Keratinocyte (primary cell): ENCODE data around the gene SCRG1. TPM values are rescaled to one million over a fixed set of nuclear protein-coding genes. Genes with fewer than 3 reads are reported as not detected.

Experiments used
- DNase-seq: peaks from one replicate; pipeline ENCODE4 v3.0.0-alpha.2; 2011; ENCODE audit warnings: low read depth, missing footprints, low spot score
- FAIRE-seq: peaks from 2 replicates; lab custom pipeline; 2011; peaks lifted over from hg19 to GRCh38; lab: Jason Lieb, UNC
- H2AFZ ChIP-seq: 2 replicates; pipeline ENCODE4 v1.6.0; 2012; ENCODE audit warnings: low read length, control low read depth, inconsistent platforms; ENCODE audit not compliant: control insufficient read depth
- H3K27ac ChIP-seq: 2 replicates; pipeline ENCODE4 v1.5.1; 2011; ENCODE audit warnings: low read length; ENCODE audit not compliant: control insufficient read depth, insufficient read depth
- H3K27me3 ChIP-seq: 3 replicates; pipeline ENCODE4 v1.6.0; 2011; ENCODE audit warnings: low read length; ENCODE audit not compliant: control insufficient read depth, insufficient read depth; ENCODE audit errors: extremely low read depth
- H3K36me3 ChIP-seq, 2 experiments: 2 replicates in 1 of 2; 3 replicates in 1 of 2; pipeline ENCODE4 v1.5.1; 2011; ENCODE audit warnings: low read length in 2 of 2, mild to moderate bottlenecking in 1 of 2; ENCODE audit not compliant: control insufficient read depth in 2 of 2, insufficient read depth in 2 of 2; ENCODE audit errors: extremely low read depth in 1 of 2
- H3K4me1 ChIP-seq: 3 replicates; pipeline ENCODE4 v1.5.1; 2011; ENCODE audit warnings: low read length; ENCODE audit not compliant: control insufficient read depth, insufficient read depth; ENCODE audit errors: extremely low read depth
- H3K4me2 ChIP-seq: 3 replicates; pipeline ENCODE4 v1.6.0; 2011; ENCODE audit warnings: low read depth, low read length; ENCODE audit not compliant: control insufficient read depth, insufficient read depth; ENCODE audit errors: extremely low read depth
- H3K4me3 ChIP-seq, 3 experiments: fragments of 200-600 bp in 1 of 3; sonication (generic) in 1 of 3; 2 replicates in 2 of 3; 3 replicates in 1 of 3; pipeline ENCODE4 v1.5.1; 2011 to 2016; ENCODE audit warnings: low read length in 3 of 3, mild to moderate bottlenecking in 3 of 3, control low read depth in 2 of 3, inconsistent platforms in 1 of 3, low read depth in 1 of 3, mixed read lengths in 1 of 3, mixed run types in 1 of 3, moderate library complexity in 1 of 3; ENCODE audit not compliant: control insufficient read depth in 2 of 3, insufficient read depth in 2 of 3; ENCODE audit errors: extremely low read depth in 1 of 3
- H3K79me2 ChIP-seq: 2 replicates; pipeline ENCODE4 v1.6.0; 2012; ENCODE audit warnings: low read length; ENCODE audit not compliant: control insufficient read depth, insufficient read depth
- H3K9ac ChIP-seq: 3 replicates; pipeline ENCODE4 v1.6.0; 2011; ENCODE audit warnings: low read length; ENCODE audit not compliant: control insufficient read depth, insufficient read depth; ENCODE audit errors: extremely low read depth
- H3K9me1 ChIP-seq: 3 replicates; pipeline ENCODE4 v1.6.0; 2011; ENCODE audit warnings: low read length; ENCODE audit not compliant: control insufficient read depth, insufficient read depth; ENCODE audit errors: extremely low read depth
- H3K9me3 ChIP-seq: 2 replicates; pipeline ENCODE4 v1.5.1; 2012; ENCODE audit warnings: low read depth, low read length; ENCODE audit not compliant: control insufficient read depth
- H4K20me1 ChIP-seq: 3 replicates; pipeline ENCODE4 v1.6.0; 2011; ENCODE audit warnings: low read length; ENCODE audit not compliant: control insufficient read depth, insufficient read depth; ENCODE audit errors: extremely low read depth
- CTCF ChIP-seq, 3 experiments: IDR thresholded peaks in 1 of 3; conservative IDR thresholded peaks in 1 of 3; optimal IDR thresholded peaks in 1 of 3; 2 replicates in 2 of 3; 3 replicates in 1 of 3; pipeline versions ENCODE3 to v1.5.1; 2011; ENCODE audit warnings: low read length in 3 of 3, mild to moderate bottlenecking in 3 of 3, moderate library complexity in 2 of 3, control low read depth in 1 of 3, inconsistent platforms in 1 of 3; ENCODE audit not compliant: insufficient read depth in 2 of 3; ENCODE audit errors: extremely low read depth in 1 of 3
- EZH2 ChIP-seq: IDR thresholded peaks from one replicate; pipeline ENCODE4 v1.6.1; 2012; ENCODE audit warnings: inconsistent platforms, mild to moderate bottlenecking, low read length, moderate library complexity
- dilution Hi-C: fragments of 300-500 bp; cut with MboI; formaldehyde crosslinking; loops from one replicate; pipeline ENCODE4 v1.7.0; 2020; ENCODE audit warnings: low sequenced_read_pairs; ENCODE audit not compliant: extremely low pct_ligation_motif_present
- polyA plus RNA-seq, 5 experiments: library from polyadenylated mRNA; depleted of rRNA in 3 of 5; stranded (reverse) in 3 of 5; stranded (forward) in 1 of 5; unstranded in 1 of 5; fragments of >200 nt; gene quantifications; 1 replicate in 1 of 5; 2 replicates in 3 of 5; 3 replicates in 1 of 5; pipeline versions ENCODE4 v1.2.1 to v1.2.3, GENCODE V29; 2011 to 2012; ENCODE audit warnings: missing spikeins in 2 of 5, low read depth in 1 of 5, low replicate concordance in 1 of 5

The SCRG1 gene
- polyA plus RNA-seq, 1 donor (not counting 4 experiments of a cell fraction or from before 2014, with no cell fraction given) = not detected

- dilution Hi-C loops = no loop called here
- H3K9ac ChIP-seq = no peak overlapping the region
- H3K9me1 ChIP-seq = no peaks in the 10 kb centered on the region
- no peaks in the 10 kb centered on the region for H3K36me3 ChIP-seq
- no peaks in the 10 kb centered on the region for H3K4me1 ChIP-seq
- H3K4me2 ChIP-seq = no peak overlapping the region
- H3K79me2 ChIP-seq = no peaks in the 10 kb centered on the region
- H3K4me3 ChIP-seq = no peak overlapping the region
- H3K9me3 ChIP-seq = no peaks in the 10 kb centered on the region
- H3K27me3 ChIP-seq = no peaks in the 10 kb centered on the region
- no peaks in the 10 kb centered on the region for H4K20me1 ChIP-seq
- no peak overlapping the region for H3K27ac ChIP-seq
- FAIRE-seq (no peak), DNase-seq (no peak)
- TF ChIP-seq CTCF (optimal IDR thresholded peaks at IDR 0.05 in 1 of 3, IDR thresholded peaks at IDR 0.05 in 1 of 3, conservative IDR thresholded peaks at IDR 0.05 in 1 of 3; ENCODE audit: extremely low read depth in 1 of 3, insufficient read depth in 2 of 3, low read length in 3 of 3) (no peak), EZH2 (no peak)
- H2AFZ ChIP-seq = no peak overlapping the region
These were observed 17.9 kb downstream of the SCRG1 start for GRCh38 chr4:173380987-173381386.

- no peak for DNase-seq
- Histone ChIP-seq H4K20me1 (no peaks in the 10 kb centered on the region), H3K9me1 (no peaks in the 10 kb centered on the region), H2AFZ (no peak overlapping the region), H3K4me1 (no peaks in the 10 kb centered on the region), H3K9ac (no peak overlapping the region), H3K4me2 (no peak overlapping the region), H3K79me2 (peaks cover 3% of the 10 kb centered on the region), H3K9me3 (no peaks in the 10 kb centered on the region), H3K27me3 (no peaks in the 10 kb centered on the region), H3K36me3 (no peaks in the 10 kb centered on the region), H3K27ac (no peak overlapping the region), H3K4me3 (no peak overlapping the region)
- dilution Hi-C loops = no loop called here
- TF ChIP-seq EZH2 (no peak), CTCF (optimal IDR thresholded peaks at IDR 0.05 in 1 of 3, IDR thresholded peaks at IDR 0.05 in 1 of 3, conservative IDR thresholded peaks at IDR 0.05 in 1 of 3; ENCODE audit: extremely low read depth in 1 of 3, insufficient read depth in 2 of 3, low read length in 3 of 3) (no peak)
- FAIRE-seq = no peak
These were observed 19.0 kb downstream of the SCRG1 start for GRCh38 chr4:173379929-173380328.
